Lower leg skin (tissue), 4 donors: ENCODE results near the gene STK10. TPM values are rescaled to one million over a fixed set of nuclear protein-coding genes. Genes with fewer than 3 reads are reported as not detected.

Experiments used
- DNase-seq, 2 donors: peaks; one replicate each; pipeline ENCODE4 v3.0.0-alpha.2; 2019; ENCODE audit warnings: low spot score in 2 of 2
- H3K4me3 ChIP-seq: fragments of 200-600 bp; sonication (generic); 2 replicates; pipeline ENCODE4 v1.5.1; 2017; ENCODE audit warnings: mild to moderate bottlenecking, low read depth; ENCODE audit not compliant: poor library complexity, severe bottlenecking
- POLR2A ChIP-seq, 2 donors: fragments of 450-650 bp; IDR thresholded peaks; one replicate each; pipeline ENCODE4 v1.6.1; 2016 to 2017; ENCODE audit warnings: antibody characterized with exemption in 2 of 2, mild to moderate bottlenecking in 1 of 2, moderate library complexity in 1 of 2
- WGBS, 2 donors: methylation state at CpG; one replicate each; pipeline ENCODE4 v1.1.5; 2018; 5-methylcytosine and 5-hydroxymethylcytosine counted together
- intact Hi-C: fragments of 100-400 bp; cut with DNase I; formaldehyde crosslinking; loops from one replicate; pipeline ENCODE4 v1.15.0; 2023; ENCODE audit warnings: low total_unique reads
- total RNA-seq, 4 donors: library from RNA; depleted of rRNA; stranded (reverse); fragments of >200 nt; gene quantifications; one replicate each; pipeline ENCODE4 v1.1.0, GENCODE V29; 2016
- TF ChIP-seq, protein P1 (sequence below), 3 donors: fragments of 450-650 bp; IDR thresholded peaks; one replicate each; pipeline ENCODE4 v1.5.1; 2016; ENCODE audit warnings: antibody characterized with exemption in 3 of 3, mild to moderate bottlenecking in 3 of 3, moderate library complexity in 2 of 3

STK10 gene
- total RNA-seq, 4 donors from 2014 or later, result 34.4 to 59.8 (median 40.7) TPM

DNA sequence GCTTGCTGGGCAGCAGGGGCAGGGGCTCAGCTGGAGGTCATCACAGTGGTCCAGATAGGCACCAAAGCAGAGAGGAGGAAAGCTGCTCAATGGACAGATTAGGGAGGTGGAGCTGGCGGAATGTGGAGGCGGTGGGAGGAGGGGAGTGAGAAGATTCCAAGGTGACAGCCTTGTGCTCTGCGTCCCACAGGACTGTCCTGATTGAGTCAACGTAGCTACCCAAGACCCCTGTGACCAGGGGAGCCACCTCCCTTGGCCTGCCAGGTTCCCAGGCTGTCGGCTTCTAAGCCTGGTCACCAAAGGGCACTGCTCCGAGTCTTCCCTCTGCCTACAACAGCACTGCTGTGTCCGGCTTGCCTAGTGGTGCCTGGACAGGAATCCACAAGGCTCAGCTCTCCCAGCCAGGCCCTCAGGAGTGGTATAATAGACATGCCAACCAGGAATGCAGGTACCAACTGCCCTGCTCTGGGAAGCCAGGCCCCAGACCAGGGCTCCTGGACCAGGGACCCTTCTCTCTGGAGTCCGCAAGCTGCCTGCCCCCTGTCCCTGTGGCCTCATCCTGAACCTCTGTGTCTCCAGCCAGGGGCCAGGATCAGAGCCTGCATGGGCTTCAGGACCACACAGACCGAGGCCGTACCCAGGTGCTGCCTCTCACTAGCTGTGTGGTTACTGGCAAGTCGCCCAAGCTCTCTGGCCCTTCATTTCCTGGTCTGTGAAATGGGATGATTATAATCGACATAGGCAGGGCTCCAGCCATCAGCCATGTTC is 67.9 kb downstream of the STK10 start:
- WGBS, 2 donors, result 79 to 91% methylated on average over 8 to 12 of the region's 12 CpGs
- intact Hi-C loops, result no loop called here
- TF ChIP-seq POLR2A (IDR thresholded peaks at IDR 0.05), result no peak
- TF ChIP-seq, protein P1, sequence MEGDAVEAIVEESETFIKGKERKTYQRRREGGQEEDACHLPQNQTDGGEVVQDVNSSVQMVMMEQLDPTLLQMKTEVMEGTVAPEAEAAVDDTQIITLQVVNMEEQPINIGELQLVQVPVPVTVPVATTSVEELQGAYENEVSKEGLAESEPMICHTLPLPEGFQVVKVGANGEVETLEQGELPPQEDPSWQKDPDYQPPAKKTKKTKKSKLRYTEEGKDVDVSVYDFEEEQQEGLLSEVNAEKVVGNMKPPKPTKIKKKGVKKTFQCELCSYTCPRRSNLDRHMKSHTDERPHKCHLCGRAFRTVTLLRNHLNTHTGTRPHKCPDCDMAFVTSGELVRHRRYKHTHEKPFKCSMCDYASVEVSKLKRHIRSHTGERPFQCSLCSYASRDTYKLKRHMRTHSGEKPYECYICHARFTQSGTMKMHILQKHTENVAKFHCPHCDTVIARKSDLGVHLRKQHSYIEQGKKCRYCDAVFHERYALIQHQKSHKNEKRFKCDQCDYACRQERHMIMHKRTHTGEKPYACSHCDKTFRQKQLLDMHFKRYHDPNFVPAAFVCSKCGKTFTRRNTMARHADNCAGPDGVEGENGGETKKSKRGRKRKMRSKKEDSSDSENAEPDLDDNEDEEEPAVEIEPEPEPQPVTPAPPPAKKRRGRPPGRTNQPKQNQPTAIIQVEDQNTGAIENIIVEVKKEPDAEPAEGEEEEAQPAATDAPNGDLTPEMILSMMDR (IDR thresholded peaks at IDR 0.05), result no peak
- no peak for DNase-seq
- no peak overlapping the region for H3K4me3 ChIP-seq

DNA sequence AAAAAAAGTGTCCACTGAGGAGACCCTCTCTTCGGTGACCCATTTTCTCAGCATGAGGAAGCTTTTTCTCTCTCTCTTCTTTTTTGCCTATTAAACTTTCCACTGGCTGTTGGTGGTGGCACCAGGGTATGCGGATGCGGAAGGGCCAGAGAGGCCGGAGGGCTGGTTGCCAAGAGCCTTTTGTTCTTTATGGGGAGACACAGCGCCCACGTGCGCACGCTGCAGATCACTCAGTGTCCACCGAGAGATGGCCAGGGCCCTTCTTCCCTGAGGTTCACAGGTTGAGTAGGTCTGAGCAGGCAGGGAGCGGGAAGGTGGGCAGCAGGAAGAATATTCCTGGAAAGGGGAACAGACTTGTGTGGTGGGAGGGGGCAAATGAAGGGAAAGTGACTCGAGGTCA is 69.1 kb downstream of the STK10 start:
- WGBS, 2 donors, result 84 to 86% methylated on average over 11 of the region's 11 CpGs
- TF ChIP-seq, protein P1 (IDR thresholded peaks at IDR 0.05), result no peak
- TF ChIP-seq POLR2A (IDR thresholded peaks at IDR 0.05), result no peak
- DNase-seq, result no peak
- intact Hi-C loops, result no loop called here
- no peak overlapping the region for H3K4me3 ChIP-seq

DNA sequence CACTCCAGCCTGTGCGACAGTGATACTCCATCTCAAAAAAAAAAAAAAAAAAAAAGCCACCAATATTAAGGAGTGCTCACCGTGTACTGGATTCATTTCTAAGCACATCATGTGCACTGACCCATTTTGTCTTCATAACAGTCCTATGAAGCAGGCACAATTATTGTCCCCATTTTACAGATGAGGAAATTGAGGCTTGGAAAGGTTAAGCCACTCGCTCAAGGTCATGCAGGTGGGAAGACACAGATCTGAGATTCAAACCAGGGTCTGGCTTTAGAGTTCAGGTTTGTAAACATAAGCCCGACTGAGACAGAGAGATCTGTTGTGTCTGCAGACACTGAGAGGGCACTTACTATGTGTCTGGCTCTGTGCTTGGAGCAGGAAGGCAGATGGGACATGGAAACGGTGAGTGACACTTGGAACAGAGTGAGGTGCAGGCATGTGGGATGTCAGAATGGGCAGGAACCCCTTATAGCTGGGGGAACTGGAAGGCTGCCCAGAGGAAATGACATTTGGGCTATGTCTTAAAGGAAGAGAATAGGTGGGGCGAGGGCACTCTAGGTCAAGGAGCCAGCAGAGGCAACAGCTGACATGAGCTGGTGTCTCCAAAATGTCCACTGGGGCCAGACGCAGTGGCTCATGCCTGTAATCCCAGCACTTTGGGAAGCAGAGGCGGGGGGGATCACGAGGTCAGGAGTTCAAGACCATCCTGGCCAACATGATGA is 69.9 kb downstream of the STK10 start:
- DNase-seq, result no peak
- 78 to 85% methylated on average over 9 of the region's 9 CpGs for WGBS, 2 donors
- no peak for TF ChIP-seq POLR2A (IDR thresholded peaks at IDR 0.05)
- TF ChIP-seq, protein P1 (IDR thresholded peaks at IDR 0.05), result no peak
- intact Hi-C loops, result no loop called here
- H3K4me3 ChIP-seq, result no peak overlapping the region

DNA sequence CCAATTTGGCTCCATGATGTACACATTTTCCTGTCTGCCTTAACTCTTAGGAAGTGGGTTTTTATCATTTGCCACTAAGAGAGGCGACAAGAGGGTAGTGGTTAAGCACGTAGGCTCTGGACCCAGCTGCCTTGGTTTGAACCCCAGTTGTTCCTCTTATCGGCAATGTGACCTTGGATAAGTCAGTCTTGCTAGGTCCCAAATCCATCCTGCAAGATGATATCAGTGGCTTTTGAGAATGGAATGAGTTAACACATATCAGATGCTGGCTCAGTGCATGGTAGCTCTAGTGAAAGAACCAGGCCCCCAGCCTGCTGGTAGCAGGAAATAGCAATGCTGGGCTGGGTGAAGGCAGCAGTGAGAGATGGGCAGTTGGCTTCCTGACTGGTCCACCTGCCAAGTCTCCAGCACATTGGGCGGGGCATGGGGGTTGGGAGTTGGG is 72.5 kb downstream of the STK10 start:
- WGBS, 2 donors, result 87 to 93% methylated on average over 4 of the region's 4 CpGs
- no peak overlapping the region for H3K4me3 ChIP-seq
- intact Hi-C loops, result no loop called here
- TF ChIP-seq, protein P1 (IDR thresholded peaks at IDR 0.05), result no peak
- TF ChIP-seq POLR2A (IDR thresholded peaks at IDR 0.05), result no peak
- DNase-seq, result no peak

DNA sequence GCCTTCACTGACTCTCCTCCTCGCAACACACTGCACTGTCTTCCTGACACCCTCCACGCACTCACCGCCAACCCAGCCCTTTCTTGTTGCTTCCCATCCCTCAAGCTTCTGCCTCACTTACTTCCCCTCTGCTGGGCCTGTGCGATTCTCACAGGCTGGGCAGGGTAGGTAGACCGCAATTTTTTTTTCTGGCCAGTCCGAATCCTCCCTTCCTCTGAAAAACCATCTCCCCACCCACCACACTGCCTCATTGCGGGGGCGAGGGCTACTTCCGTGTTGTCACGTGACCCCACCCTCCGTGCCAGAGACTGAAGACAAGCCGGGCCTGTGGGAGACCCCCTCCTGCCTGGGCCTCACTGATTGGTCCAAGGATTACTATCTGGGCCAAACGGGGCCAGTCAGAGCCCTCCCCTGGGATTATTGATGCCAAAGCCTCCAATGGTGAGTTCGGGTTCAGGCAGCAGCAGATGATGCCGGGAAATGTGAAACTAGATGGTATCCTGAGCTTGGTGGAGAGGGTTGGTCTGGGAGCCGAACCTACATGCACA is 73.1 kb downstream of the STK10 start:
- no peak for DNase-seq
- WGBS, 2 donors, result 82 to 83% methylated on average over 16 of the region's 16 CpGs
- intact Hi-C loops, result no loop called here
- H3K4me3 ChIP-seq, result no peak overlapping the region
- TF ChIP-seq, protein P1 (IDR thresholded peaks at IDR 0.05), result no peak
- no peak for TF ChIP-seq POLR2A (IDR thresholded peaks at IDR 0.05)
